Endothelial cell of umbilical vein (primary cell): Measurements from ENCODE around the gene LTK. TPM values are rescaled to one million over a fixed set of nuclear protein-coding genes. Genes with fewer than 3 reads are reported as not detected.

ENCODE experiments used
- BruUV-seq: library from RNA; stranded (reverse); fragments of 400-500 nt; replicated peaks from 2 replicates; lab custom pipeline; 2021; lab: Mats Ljungman, UMichigan
- CTCF ChIA-PET: fragments of 300-600, 350-600 bp; sonication (Branson Sonifier 250); formaldehyde crosslinking; loops from one replicate; lab custom pipeline; 2021; ENCODE audit warnings: antibody characterized with exemption, inconsistent platforms; lab: Charles Lee
- POLR2A ChIA-PET: fragments of 300-600, 350-600 bp; sonication (Branson Sonifier 250); formaldehyde crosslinking; loops from one replicate; lab custom pipeline; 2021; ENCODE audit warnings: antibody characterized with exemption, inconsistent platforms; lab: Charles Lee
- DNase-seq: peaks from one replicate; pipeline ENCODE4 v3.0.0-alpha.2; 2011; ENCODE audit warnings: low read depth, low spot score
- FAIRE-seq: peaks from 2 replicates; lab custom pipeline; 2011; peaks lifted over from hg19 to GRCh38; lab: Jason Lieb, UNC
- H2AFZ ChIP-seq: 2 replicates; pipeline ENCODE4 v1.6.0; 2012; ENCODE audit warnings: low read depth, low read length, control low read depth, inconsistent platforms
- H3K27ac ChIP-seq: 2 replicates; pipeline ENCODE4 v1.5.1; 2011; ENCODE audit warnings: low read depth, mild to moderate bottlenecking, control low read depth, low read length, moderate library complexity; ENCODE audit not compliant: insufficient read depth
- H3K27me3 ChIP-seq, 2 experiments: 2 replicates each; pipeline versions ENCODE4 v1.6.0 to v1.6.1; 2011; ENCODE audit warnings: low read length in 2 of 2, mixed read lengths in 1 of 2; ENCODE audit not compliant: control insufficient read depth in 2 of 2, insufficient read depth in 2 of 2
- H3K36me3 ChIP-seq, 2 experiments: 2 replicates in 1 of 2; 3 replicates in 1 of 2; pipeline ENCODE4 v1.5.1; 2011; ENCODE audit warnings: low read length in 2 of 2, mild to moderate bottlenecking in 1 of 2, moderate library complexity in 1 of 2; ENCODE audit not compliant: control insufficient read depth in 2 of 2, insufficient read depth in 2 of 2; ENCODE audit errors: extremely low read depth in 1 of 2
- H3K4me1 ChIP-seq: 3 replicates; pipeline ENCODE4 v1.5.1; 2011; ENCODE audit warnings: mild to moderate bottlenecking, low read length; ENCODE audit not compliant: control insufficient read depth, insufficient read depth; ENCODE audit errors: extremely low read depth
- H3K4me2 ChIP-seq: 2 replicates; pipeline ENCODE4 v1.6.1; 2011; ENCODE audit warnings: low read length, control low read depth, mixed read lengths; ENCODE audit not compliant: insufficient read depth
- H3K4me3 ChIP-seq, 3 experiments: fragments of 200-600 bp in 1 of 3; sonication (generic), shearing (Covaris generic) in 1 of 3; replicated peaks in 1 of 3; 2 replicates each; pipeline ENCODE4 v1.5.1; 2011 to 2016; ENCODE audit warnings: control low read depth in 3 of 3, low read length in 3 of 3, mild to moderate bottlenecking in 2 of 3, inconsistent platforms in 1 of 3, low read depth in 1 of 3, moderate library complexity in 1 of 3; ENCODE audit not compliant: insufficient read depth in 1 of 3
- H3K79me2 ChIP-seq: 2 replicates; pipeline ENCODE4 v1.6.0; 2012; ENCODE audit warnings: low read length, inconsistent platforms; ENCODE audit not compliant: control insufficient read depth, insufficient read depth
- H3K9ac ChIP-seq: replicated peaks from 2 replicates; pipeline ENCODE3; 2011; ENCODE audit warnings: low read length, control low read depth; ENCODE audit not compliant: insufficient read depth; ENCODE audit errors: extremely low read depth
- H3K9me1 ChIP-seq: replicated peaks from 3 replicates; pipeline ENCODE4 v1.6.0; 2011; ENCODE audit warnings: mild to moderate bottlenecking, low read length; ENCODE audit not compliant: control insufficient read depth, insufficient read depth; ENCODE audit errors: extremely low read depth
- H3K9me3 ChIP-seq: replicated peaks from 2 replicates; pipeline ENCODE4 v1.5.1; 2012; ENCODE audit warnings: low read length, inconsistent platforms; ENCODE audit not compliant: control insufficient read depth, insufficient read depth
- H4K20me1 ChIP-seq: replicated peaks from 2 replicates; pipeline ENCODE3; 2011; ENCODE audit warnings: mild to moderate bottlenecking, low read length; ENCODE audit not compliant: control insufficient read depth, insufficient read depth; ENCODE audit errors: extremely low read depth
- EZH2 ChIP-seq: IDR thresholded peaks from 2 replicates; pipeline ENCODE4 v1.6.1; 2012; ENCODE audit warnings: borderline replicate concordance, low read depth, mild to moderate bottlenecking, moderate library complexity, low read length, inconsistent platforms; ENCODE audit not compliant: severe bottlenecking
- FOS ChIP-seq: IDR thresholded peaks from 2 replicates; pipeline ENCODE4 v1.6.1; 2011; ENCODE audit warnings: mild to moderate bottlenecking, low read length, moderate library complexity, borderline replicate concordance; ENCODE audit not compliant: insufficient read depth
- GATA2 ChIP-seq: IDR thresholded peaks from 2 replicates; pipeline ENCODE4 v1.7.0; 2011; ENCODE audit warnings: low read depth, mild to moderate bottlenecking, moderate library complexity, mixed read lengths, low read length; ENCODE audit not compliant: insufficient read length, insufficient read depth
- JUN ChIP-seq: IDR thresholded peaks from 2 replicates; pipeline ENCODE4 v1.6.1; 2011; ENCODE audit warnings: borderline replicate concordance, low read depth; ENCODE audit not compliant: insufficient read length, insufficient read depth
- MAX ChIP-seq: IDR thresholded peaks from 2 replicates; pipeline ENCODE4 v1.6.1; 2011; ENCODE audit not compliant: insufficient read depth, insufficient read length
- MYC ChIP-seq: IDR thresholded peaks from one replicate; pipeline ENCODE4 v1.6.1; 2011; ENCODE audit warnings: mild to moderate bottlenecking, low read depth, low read length
- POLR2A ChIP-seq: IDR thresholded peaks from 2 replicates; pipeline ENCODE4 v1.6.1; 2012; ENCODE audit warnings: low read depth, mild to moderate bottlenecking, control low read depth, low read length
- POLR2AphosphoS5 ChIP-seq: IDR thresholded peaks from 2 replicates; pipeline ENCODE4 v1.6.1; 2012; ENCODE audit warnings: low read depth, mild to moderate bottlenecking, control low read depth, low read length, moderate library complexity; ENCODE audit not compliant: insufficient read depth
- dilution Hi-C: fragments of 300-500 bp; cut with MboI; formaldehyde crosslinking; loops from one replicate; pipeline ENCODE4 v1.15.0; 2019; ENCODE audit warnings: low sequenced_read_pairs; ENCODE audit not compliant: extremely low pct_ligation_motif_present
- intact Hi-C: fragments of 100-400 bp; cut with micrococcal nuclease; formaldehyde crosslinking; loops from one replicate; pipeline ENCODE4 v1.10.0; 2022
- polyA plus RNA-seq, 4 experiments: library from polyadenylated mRNA; depleted of rRNA in 3 of 4; stranded (reverse) in 3 of 4; unstranded in 1 of 4; fragments of >200 nt; gene quantifications; 2 replicates each; pipeline versions ENCODE4 v1.2.1 to v1.2.3, GENCODE V29; 2011 to 2012; ENCODE audit warnings: missing spikeins in 1 of 4
- total RNA-seq: library from RNA; stranded (reverse); gene quantifications from 2 replicates; pipeline ENCODE4 v1.2.3, GENCODE V29; 2021
- TF ChIP-seq, protein P1 (sequence below), 2 donors: IDR thresholded peaks; 1 replicate in 1 of 2; 2 replicates in 1 of 2; pipeline ENCODE4 v1.5.1; 2011; ENCODE audit warnings: low read length in 2 of 2, mild to moderate bottlenecking in 2 of 2, moderate library complexity in 2 of 2, control low read depth in 1 of 2, inconsistent platforms in 1 of 2, low read depth in 1 of 2; ENCODE audit not compliant: insufficient read depth in 1 of 2; ENCODE audit errors: extremely low read depth in 1 of 2

The LTK gene
- total and polyA plus RNA-seq, 2 donors (not counting 3 experiments of a cell fraction or from before 2014, with no cell fraction given), result 0.15 to 0.17 TPM

DNA sequence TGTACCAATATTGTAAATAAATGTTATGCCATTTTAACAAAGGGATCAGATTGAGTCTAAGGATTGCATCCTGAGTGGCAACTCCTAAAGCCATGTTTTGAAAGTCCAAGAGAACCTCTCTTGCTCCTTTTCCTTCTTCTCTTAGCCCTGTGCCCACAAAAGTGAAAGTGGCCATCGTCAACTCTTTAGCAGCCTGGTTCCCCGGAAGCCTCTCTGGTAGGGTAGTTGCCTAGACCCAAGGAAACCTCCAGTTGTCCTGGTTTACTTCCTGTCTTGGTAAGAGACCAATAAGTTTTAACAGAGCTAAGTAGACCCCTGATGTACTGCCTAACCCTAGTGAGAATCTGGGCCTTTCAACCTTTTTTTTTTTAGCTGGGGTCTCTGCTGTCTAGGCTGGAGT lies 30.1 kb downstream of the LTK start:
- TF ChIP-seq FOS (no peak), MAX (no peak), GATA2 (no peak), POLR2A (no peak), JUN (no peak), EZH2 (no peak), POLR2AphosphoS5 (no peak), MYC (no peak)
- TF ChIP-seq, protein P1, sequence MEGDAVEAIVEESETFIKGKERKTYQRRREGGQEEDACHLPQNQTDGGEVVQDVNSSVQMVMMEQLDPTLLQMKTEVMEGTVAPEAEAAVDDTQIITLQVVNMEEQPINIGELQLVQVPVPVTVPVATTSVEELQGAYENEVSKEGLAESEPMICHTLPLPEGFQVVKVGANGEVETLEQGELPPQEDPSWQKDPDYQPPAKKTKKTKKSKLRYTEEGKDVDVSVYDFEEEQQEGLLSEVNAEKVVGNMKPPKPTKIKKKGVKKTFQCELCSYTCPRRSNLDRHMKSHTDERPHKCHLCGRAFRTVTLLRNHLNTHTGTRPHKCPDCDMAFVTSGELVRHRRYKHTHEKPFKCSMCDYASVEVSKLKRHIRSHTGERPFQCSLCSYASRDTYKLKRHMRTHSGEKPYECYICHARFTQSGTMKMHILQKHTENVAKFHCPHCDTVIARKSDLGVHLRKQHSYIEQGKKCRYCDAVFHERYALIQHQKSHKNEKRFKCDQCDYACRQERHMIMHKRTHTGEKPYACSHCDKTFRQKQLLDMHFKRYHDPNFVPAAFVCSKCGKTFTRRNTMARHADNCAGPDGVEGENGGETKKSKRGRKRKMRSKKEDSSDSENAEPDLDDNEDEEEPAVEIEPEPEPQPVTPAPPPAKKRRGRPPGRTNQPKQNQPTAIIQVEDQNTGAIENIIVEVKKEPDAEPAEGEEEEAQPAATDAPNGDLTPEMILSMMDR (IDR thresholded peaks at IDR 0.05; ENCODE audit: extremely low read depth in 1 of 2, insufficient read depth in 1 of 2, low read depth in 1 of 2, low read length in 2 of 2), result no peak
- no TSS peak for BruUV-seq
- intact Hi-C loops, result no loop called here
- H4K20me1 ChIP-seq, result no peaks in the 10 kb centered on the region
- no peak for FAIRE-seq
- dilution Hi-C loops, result no loop called here
- H3K9me3 ChIP-seq, result no peaks in the 10 kb centered on the region
- H2AFZ ChIP-seq, result no peak overlapping the region
- no peak overlapping the region for H3K4me2 ChIP-seq
- ChIA-PET POLR2A (interaction anchor here (0.6 kb wide), 1 partner anchor 20 kb away, joined by 3 read pairs; no protein-coding TSS in a partner anchor), CTCF (interaction anchor here (0.7 to 1.6 kb wide), 4 partner anchors 9 to 120 kb away, joined by 3 to 7 read pairs (median 5); no protein-coding TSS in a partner anchor)
- H3K9me1 ChIP-seq, result no peaks in the 10 kb centered on the region
- DNase-seq, result no peak
- peaks cover 8% of the 10 kb centered on the region for H3K4me1 ChIP-seq
- H3K36me3 ChIP-seq, result peaks cover 10 to 23% of the 10 kb centered on the region in 2 experiments
- H3K9ac ChIP-seq, result no peak overlapping the region
- no peak overlapping the region for H3K4me3 ChIP-seq
- no peaks in the 10 kb centered on the region for H3K27me3 ChIP-seq
- H3K27ac ChIP-seq, result no peak overlapping the region
- H3K79me2 ChIP-seq, result no peaks in the 10 kb centered on the region
